Measurements from ENCODE around the gene RFX8. TPM values are rescaled to one million over a fixed set of nuclear protein-coding genes. Genes with fewer than 3 reads are reported as not detected.

RFX8 gene
- total RNA-seq, 1 donor from 2014 or later: not detected

GRCh38 chr2:101359410-101359954 is 115.4 kb downstream of the RFX8 start:
- no peak for TF ChIP-seq CTCF (IDR thresholded peaks at IDR 0.05; ENCODE audit: borderline replicate concordance)
- Histone ChIP-seq H3K4me1 (no peaks in the 10 kb centered on the region), H3K27ac (replicated peaks) (no peak overlapping the region), H3K4me3 (no peak overlapping the region), H3K9me3 (replicated peaks) (no peaks in the 10 kb centered on the region), H3K36me3 (no peaks in the 10 kb centered on the region), H3K27me3 (ENCODE audit: low read depth) (no peaks in the 10 kb centered on the region)
- intact Hi-C loops (cut with micrococcal nuclease): no loop called here
- DNase-seq: no peak

GRCh38 chr2:101357376-101357775 is 117.5 kb downstream of the RFX8 start:
- H3K4me1 ChIP-seq: no peaks in the 10 kb centered on the region
- DNase-seq: no peak
- no peak overlapping the region for H3K4me3 ChIP-seq
- TF ChIP-seq CTCF (IDR thresholded peaks at IDR 0.05; ENCODE audit: borderline replicate concordance): no peak
- no peak overlapping the region for H3K27ac ChIP-seq (replicated peaks)
- no peaks in the 10 kb centered on the region for H3K27me3 ChIP-seq (ENCODE audit: low read depth)
- H3K9me3 ChIP-seq (replicated peaks): no peaks in the 10 kb centered on the region
- intact Hi-C loops (cut with micrococcal nuclease): no loop called here
- H3K36me3 ChIP-seq: no peaks in the 10 kb centered on the region

GRCh38 chr2:101356521-101356920 is 118.4 kb downstream of the RFX8 start:
- DNase-seq: no peak
- TF ChIP-seq CTCF (IDR thresholded peaks at IDR 0.05; ENCODE audit: borderline replicate concordance): no peak
- Histone ChIP-seq H3K4me3 (no peak overlapping the region), H3K27ac (replicated peaks) (no peak overlapping the region), H3K9me3 (replicated peaks) (no peaks in the 10 kb centered on the region), H3K36me3 (no peaks in the 10 kb centered on the region), H3K4me1 (no peaks in the 10 kb centered on the region), H3K27me3 (ENCODE audit: low read depth) (no peaks in the 10 kb centered on the region)
- intact Hi-C loops (cut with micrococcal nuclease): no loop called here

- no peaks in the 10 kb centered on the region for H3K4me1 ChIP-seq
- no peak overlapping the region for H3K4me3 ChIP-seq
- intact Hi-C loops (cut with micrococcal nuclease): no loop called here
- H3K27ac ChIP-seq (replicated peaks): no peak overlapping the region
- H3K27me3 ChIP-seq (ENCODE audit: low read depth): no peaks in the 10 kb centered on the region
- TF ChIP-seq CTCF (IDR thresholded peaks at IDR 0.05; ENCODE audit: borderline replicate concordance): no peak
- no peaks in the 10 kb centered on the region for H3K9me3 ChIP-seq (replicated peaks)
- DNase-seq: no peak
- H3K36me3 ChIP-seq: no peaks in the 10 kb centered on the region
Observed at GRCh38 chr2:101356055-101356454, 118.9 kb downstream of the RFX8 start.

- intact Hi-C loops (cut with micrococcal nuclease): no loop called here
- H3K4me3 ChIP-seq: no peak overlapping the region
- no peak for DNase-seq
- H3K9me3 ChIP-seq (replicated peaks): no peaks in the 10 kb centered on the region
- no peak for TF ChIP-seq CTCF (IDR thresholded peaks at IDR 0.05; ENCODE audit: borderline replicate concordance)
- no peaks in the 10 kb centered on the region for H3K4me1 ChIP-seq
- H3K27me3 ChIP-seq (ENCODE audit: low read depth): no peaks in the 10 kb centered on the region
- H3K36me3 ChIP-seq: no peaks in the 10 kb centered on the region
- H3K27ac ChIP-seq (replicated peaks): no peak overlapping the region
Observed at GRCh38 chr2:101355401-101356054, 119.4 kb downstream of the RFX8 start.

Measured in left ventricle myocardium inferior (tissue), 1 donor.